SK-N-SH treated with all-trans-retinoic acid at 6 μM for 48 hours (cell line): ENCODE results near the gene SLC26A1.

Experiments
- ATAC-seq: fragments of 200-7000 bp; cut with Tn5 transposase; 3 replicates; pipeline ENCODE4 v1.9.1; 2020; ENCODE audit warnings: mild to moderate bottlenecking, moderate library complexity
- ARNTL ChIP-seq: fragments of 450-650 bp; formaldehyde crosslinking; IDR thresholded peaks from 2 replicates; pipeline ENCODE4 v1.5.0; 2020; ENCODE audit warnings: low read depth, mild to moderate bottlenecking, moderate library complexity, borderline replicate concordance
- BACH2 ChIP-seq: fragments of 250-450 bp; sonication (Bioruptor Pico); IDR thresholded peaks from 2 replicates; pipeline ENCODE4 v1.9.0; 2021; ENCODE audit warnings: mild to moderate bottlenecking, borderline replicate concordance
- ESRRG ChIP-seq: fragments of 250-450 bp; sonication (Bioruptor Pico); IDR thresholded peaks from 2 replicates; pipeline ENCODE4 v1.6.1; 2021; ENCODE audit warnings: mild to moderate bottlenecking
- GLIS3 ChIP-seq: fragments of 250-450 bp; sonication (Bioruptor Pico); IDR thresholded peaks from 2 replicates; pipeline ENCODE4 v1.5.0; 2020; ENCODE audit warnings: mild to moderate bottlenecking, moderate library complexity
- ISL1 ChIP-seq: fragments of 250-450 bp; sonication (Bioruptor Pico); IDR thresholded peaks from 2 replicates; pipeline ENCODE4 v2.1.2; 2022; ENCODE audit warnings: mild to moderate bottlenecking, moderate library complexity
- PPARA ChIP-seq: fragments of 250-450 bp; sonication (Bioruptor Pico); IDR thresholded peaks from 2 replicates; pipeline ENCODE4 v1.5.0; 2020; ENCODE audit warnings: mild to moderate bottlenecking, borderline replicate concordance
- RARB ChIP-seq: fragments of 250-450 bp; sonication (Bioruptor Pico); IDR thresholded peaks from 2 replicates; pipeline ENCODE4 v1.8.0; 2021; ENCODE audit warnings: mild to moderate bottlenecking, moderate library complexity
- SNAI2 ChIP-seq: fragments of 250-450 bp; sonication (Bioruptor Pico); IDR thresholded peaks from 2 replicates; pipeline ENCODE4 v1.5.0; 2020; ENCODE audit warnings: mild to moderate bottlenecking, moderate library complexity
- TOX ChIP-seq: fragments of 250-450 bp; sonication (Bioruptor Pico); IDR thresholded peaks from 2 replicates; pipeline ENCODE4 v1.8.0; 2021; ENCODE audit warnings: mild to moderate bottlenecking, moderate library complexity, borderline replicate concordance
- ZC3H10 ChIP-seq: fragments of 250-450 bp; sonication (Bioruptor Pico); IDR thresholded peaks from 2 replicates; pipeline ENCODE4 v1.5.1; 2021; ENCODE audit warnings: mild to moderate bottlenecking, moderate library complexity
- ZFP3 ChIP-seq: fragments of 250-450 bp; sonication (Bioruptor Pico); IDR thresholded peaks from 2 replicates; pipeline ENCODE4 v1.5.0; 2020; ENCODE audit warnings: mild to moderate bottlenecking, moderate library complexity
- ZFP30 ChIP-seq: fragments of 450-650 bp; formaldehyde crosslinking; IDR thresholded peaks from 2 replicates; pipeline ENCODE4 v1.5.0; 2022; ENCODE audit warnings: mild to moderate bottlenecking, moderate library complexity
- ZNF565 ChIP-seq: fragments of 450-650 bp; formaldehyde crosslinking; conservative IDR thresholded peaks from 2 replicates; pipeline ENCODE4 v1.5.0; 2020; ENCODE audit warnings: low read depth, mild to moderate bottlenecking, moderate library complexity
- ZNF70 ChIP-seq: fragments of 450-650 bp; formaldehyde crosslinking; IDR thresholded peaks from 2 replicates; pipeline ENCODE4 v1.5.0; 2020; ENCODE audit warnings: mild to moderate bottlenecking, moderate library complexity
- ZNF8 ChIP-seq: fragments of 450-650 bp; formaldehyde crosslinking; IDR thresholded peaks from 2 replicates; pipeline ENCODE4 v1.5.0; 2020; ENCODE audit warnings: mild to moderate bottlenecking, moderate library complexity
- TF ChIP-seq, protein P1 (sequence below): fragments of 250-450 bp; sonication (Bioruptor Pico); IDR thresholded peaks from 2 replicates; pipeline ENCODE4 v1.5.1; 2021; ENCODE audit warnings: mild to moderate bottlenecking, moderate library complexity
- TF ChIP-seq, protein P2 (sequence below): fragments of 250-450 bp; sonication (Bioruptor Pico); IDR thresholded peaks from 2 replicates; pipeline ENCODE4 v1.8.0; 2020; ENCODE audit warnings: mild to moderate bottlenecking, moderate library complexity, borderline replicate concordance
- TF ChIP-seq, protein P3 (sequence below): fragments of 250-450 bp; sonication (Bioruptor Pico); IDR thresholded peaks from 2 replicates; pipeline ENCODE4 v1.5.1; 2020; ENCODE audit warnings: low read depth, mild to moderate bottlenecking, moderate library complexity
- TF ChIP-seq, protein P4 (sequence below): fragments of 250-450 bp; sonication (Bioruptor Pico); IDR thresholded peaks from 2 replicates; pipeline ENCODE4 v1.5.0; 2020; ENCODE audit warnings: mild to moderate bottlenecking, moderate library complexity
- TF ChIP-seq, protein P5 (sequence below): fragments of 250-450 bp; sonication (Bioruptor Pico); IDR thresholded peaks from 2 replicates; pipeline ENCODE4 v1.8.0; 2021; ENCODE audit warnings: low read depth, mild to moderate bottlenecking, moderate library complexity, borderline replicate concordance

Gene SLC26A1

DNA sequence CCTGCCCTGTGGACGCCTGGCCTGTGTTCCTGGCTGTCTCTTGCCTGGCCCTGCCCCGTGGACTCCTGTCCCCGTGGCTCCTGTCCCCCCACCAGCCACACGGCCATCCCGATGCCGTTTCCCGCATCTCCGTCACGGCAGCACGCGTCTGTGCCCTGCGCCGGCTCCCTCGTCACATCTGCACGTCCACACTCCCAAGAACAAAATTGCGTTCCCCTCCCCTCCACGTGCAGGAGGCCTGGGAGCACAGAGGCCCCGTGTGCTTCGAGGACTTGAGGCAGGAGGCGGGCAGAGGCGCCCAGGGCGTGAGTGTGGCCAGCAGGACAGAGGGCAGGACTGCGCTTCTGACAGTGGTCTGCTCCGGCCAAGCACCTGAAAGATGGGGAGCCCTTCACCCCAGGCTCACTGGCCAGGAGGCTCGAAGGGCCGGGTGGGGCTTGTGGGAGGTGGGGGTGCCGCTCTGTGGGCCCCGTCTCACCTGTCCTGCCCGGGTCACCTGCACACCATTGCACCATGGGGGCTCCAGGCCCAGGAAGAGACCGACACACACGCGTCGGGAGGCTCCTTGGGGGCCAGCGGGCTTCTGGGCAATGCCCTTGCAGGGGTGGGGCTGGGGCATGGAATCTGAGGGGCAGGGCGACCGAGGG, 35.5 kb upstream of the SLC26A1 start (continued):
- TF ChIP-seq, protein P1, sequence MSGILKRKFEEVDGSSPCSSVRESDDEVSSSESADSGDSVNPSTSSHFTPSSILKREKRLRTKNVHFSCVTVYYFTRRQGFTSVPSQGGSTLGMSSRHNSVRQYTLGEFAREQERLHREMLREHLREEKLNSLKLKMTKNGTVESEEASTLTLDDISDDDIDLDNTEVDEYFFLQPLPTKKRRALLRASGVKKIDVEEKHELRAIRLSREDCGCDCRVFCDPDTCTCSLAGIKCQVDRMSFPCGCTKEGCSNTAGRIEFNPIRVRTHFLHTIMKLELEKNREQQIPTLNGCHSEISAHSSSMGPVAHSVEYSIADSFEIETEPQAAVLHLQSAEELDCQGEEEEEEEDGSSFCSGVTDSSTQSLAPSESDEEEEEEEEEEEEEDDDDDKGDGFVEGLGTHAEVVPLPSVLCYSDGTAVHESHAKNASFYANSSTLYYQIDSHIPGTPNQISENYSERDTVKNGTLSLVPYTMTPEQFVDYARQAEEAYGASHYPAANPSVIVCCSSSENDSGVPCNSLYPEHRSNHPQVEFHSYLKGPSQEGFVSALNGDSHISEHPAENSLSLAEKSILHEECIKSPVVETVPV (CRISPR knock-in tag), result no peak
- TF ChIP-seq ZNF8 (CRISPR knock-in tag) (no peak), ESRRG (CRISPR knock-in tag) (no peak), ARNTL (CRISPR knock-in tag) (no peak), ZFP30 (no peak), ZC3H10 (CRISPR knock-in tag) (no peak), PPARA (CRISPR knock-in tag) (no peak), SNAI2 (CRISPR knock-in tag) (no peak)
- TF ChIP-seq, protein P2, sequence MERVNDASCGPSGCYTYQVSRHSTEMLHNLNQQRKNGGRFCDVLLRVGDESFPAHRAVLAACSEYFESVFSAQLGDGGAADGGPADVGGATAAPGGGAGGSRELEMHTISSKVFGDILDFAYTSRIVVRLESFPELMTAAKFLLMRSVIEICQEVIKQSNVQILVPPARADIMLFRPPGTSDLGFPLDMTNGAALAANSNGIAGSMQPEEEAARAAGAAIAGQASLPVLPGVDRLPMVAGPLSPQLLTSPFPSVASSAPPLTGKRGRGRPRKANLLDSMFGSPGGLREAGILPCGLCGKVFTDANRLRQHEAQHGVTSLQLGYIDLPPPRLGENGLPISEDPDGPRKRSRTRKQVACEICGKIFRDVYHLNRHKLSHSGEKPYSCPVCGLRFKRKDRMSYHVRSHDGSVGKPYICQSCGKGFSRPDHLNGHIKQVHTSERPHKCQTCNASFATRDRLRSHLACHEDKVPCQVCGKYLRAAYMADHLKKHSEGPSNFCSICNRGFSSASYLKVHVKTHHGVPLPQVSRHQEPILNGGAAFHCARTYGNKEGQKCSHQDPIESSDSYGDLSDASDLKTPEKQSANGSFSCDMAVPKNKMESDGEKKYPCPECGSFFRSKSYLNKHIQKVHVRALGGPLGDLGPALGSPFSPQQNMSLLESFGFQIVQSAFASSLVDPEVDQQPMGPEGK (CRISPR knock-in tag), result no peak

DNA sequence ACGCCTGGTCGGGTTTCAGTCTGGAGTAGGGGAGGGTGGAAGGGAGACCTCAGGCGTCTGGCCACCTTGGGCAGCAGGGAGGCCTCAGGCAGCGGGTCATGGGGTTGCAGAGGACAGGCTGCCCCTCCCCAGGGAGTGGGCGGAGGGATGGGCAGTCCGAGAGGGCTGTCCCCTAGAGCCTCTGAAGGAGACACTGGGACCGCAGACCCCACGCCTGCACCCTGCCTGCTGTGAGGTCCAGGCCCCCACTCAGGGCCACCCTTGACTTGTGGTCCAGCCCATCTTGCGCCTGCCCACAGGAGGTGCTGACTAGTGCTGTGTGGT, 34.7 kb upstream of the SLC26A1 start:
- no peak for TF ChIP-seq ZFP3
- no peak for TF ChIP-seq SNAI2 (CRISPR knock-in tag)
- no peak for TF ChIP-seq ISL1 (CRISPR knock-in tag)
- TF ChIP-seq, protein P3, sequence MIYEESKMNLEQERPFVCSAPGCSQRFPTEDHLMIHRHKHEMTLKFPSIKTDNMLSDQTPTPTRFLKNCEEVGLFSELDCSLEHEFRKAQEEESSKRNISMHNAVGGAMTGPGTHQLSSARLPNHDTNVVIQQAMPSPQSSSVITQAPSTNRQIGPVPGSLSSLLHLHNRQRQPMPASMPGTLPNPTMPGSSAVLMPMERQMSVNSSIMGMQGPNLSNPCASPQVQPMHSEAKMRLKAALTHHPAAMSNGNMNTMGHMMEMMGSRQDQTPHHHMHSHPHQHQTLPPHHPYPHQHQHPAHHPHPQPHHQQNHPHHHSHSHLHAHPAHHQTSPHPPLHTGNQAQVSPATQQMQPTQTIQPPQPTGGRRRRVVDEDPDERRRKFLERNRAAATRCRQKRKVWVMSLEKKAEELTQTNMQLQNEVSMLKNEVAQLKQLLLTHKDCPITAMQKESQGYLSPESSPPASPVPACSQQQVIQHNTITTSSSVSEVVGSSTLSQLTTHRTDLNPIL (CRISPR knock-in tag), result no peak
- no peak for TF ChIP-seq ZNF8 (CRISPR knock-in tag)
- TF ChIP-seq, protein P1 (CRISPR knock-in tag), result no peak
- TF ChIP-seq, protein P2 (CRISPR knock-in tag), result no peak
- no peak for TF ChIP-seq ESRRG (CRISPR knock-in tag)
- no peak for TF ChIP-seq ZNF565
- TF ChIP-seq, protein P4, sequence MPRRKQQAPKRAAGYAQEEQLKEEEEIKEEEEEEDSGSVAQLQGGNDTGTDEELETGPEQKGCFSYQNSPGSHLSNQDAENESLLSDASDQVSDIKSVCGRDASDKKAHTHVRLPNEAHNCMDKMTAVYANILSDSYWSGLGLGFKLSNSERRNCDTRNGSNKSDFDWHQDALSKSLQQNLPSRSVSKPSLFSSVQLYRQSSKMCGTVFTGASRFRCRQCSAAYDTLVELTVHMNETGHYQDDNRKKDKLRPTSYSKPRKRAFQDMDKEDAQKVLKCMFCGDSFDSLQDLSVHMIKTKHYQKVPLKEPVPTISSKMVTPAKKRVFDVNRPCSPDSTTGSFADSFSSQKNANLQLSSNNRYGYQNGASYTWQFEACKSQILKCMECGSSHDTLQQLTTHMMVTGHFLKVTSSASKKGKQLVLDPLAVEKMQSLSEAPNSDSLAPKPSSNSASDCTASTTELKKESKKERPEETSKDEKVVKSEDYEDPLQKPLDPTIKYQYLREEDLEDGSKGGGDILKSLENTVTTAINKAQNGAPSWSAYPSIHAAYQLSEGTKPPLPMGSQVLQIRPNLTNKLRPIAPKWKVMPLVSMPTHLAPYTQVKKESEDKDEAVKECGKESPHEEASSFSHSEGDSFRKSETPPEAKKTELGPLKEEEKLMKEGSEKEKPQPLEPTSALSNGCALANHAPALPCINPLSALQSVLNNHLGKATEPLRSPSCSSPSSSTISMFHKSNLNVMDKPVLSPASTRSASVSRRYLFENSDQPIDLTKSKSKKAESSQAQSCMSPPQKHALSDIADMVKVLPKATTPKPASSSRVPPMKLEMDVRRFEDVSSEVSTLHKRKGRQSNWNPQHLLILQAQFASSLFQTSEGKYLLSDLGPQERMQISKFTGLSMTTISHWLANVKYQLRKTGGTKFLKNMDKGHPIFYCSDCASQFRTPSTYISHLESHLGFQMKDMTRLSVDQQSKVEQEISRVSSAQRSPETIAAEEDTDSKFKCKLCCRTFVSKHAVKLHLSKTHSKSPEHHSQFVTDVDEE, result no peak
- TF ChIP-seq TOX, result no peak
- TF ChIP-seq, protein P5, sequence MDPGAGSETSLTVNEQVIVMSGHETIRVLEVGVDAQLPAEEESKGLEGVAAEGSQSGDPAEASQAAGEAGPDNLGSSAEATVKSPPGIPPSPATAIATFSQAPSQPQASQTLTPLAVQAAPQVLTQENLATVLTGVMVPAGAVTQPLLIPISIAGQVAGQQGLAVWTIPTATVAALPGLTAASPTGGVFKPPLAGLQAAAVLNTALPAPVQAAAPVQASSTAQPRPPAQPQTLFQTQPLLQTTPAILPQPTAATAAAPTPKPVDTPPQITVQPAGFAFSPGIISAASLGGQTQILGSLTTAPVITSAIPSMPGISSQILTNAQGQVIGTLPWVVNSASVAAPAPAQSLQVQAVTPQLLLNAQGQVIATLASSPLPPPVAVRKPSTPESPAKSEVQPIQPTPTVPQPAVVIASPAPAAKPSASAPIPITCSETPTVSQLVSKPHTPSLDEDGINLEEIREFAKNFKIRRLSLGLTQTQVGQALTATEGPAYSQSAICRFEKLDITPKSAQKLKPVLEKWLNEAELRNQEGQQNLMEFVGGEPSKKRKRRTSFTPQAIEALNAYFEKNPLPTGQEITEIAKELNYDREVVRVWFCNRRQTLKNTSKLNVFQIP (CRISPR knock-in tag), result no peak
- no peak for TF ChIP-seq ZNF70
- TF ChIP-seq BACH2 (CRISPR knock-in tag), result no peak
- TF ChIP-seq PPARA (CRISPR knock-in tag), result no peak
- no peak for TF ChIP-seq GLIS3
- TF ChIP-seq RARB (CRISPR knock-in tag), result no peak
- ATAC-seq, result no peak
